HEK293T (cell line): ENCODE data around the gene HEATR9.

ENCODE experiments used
- SP1 ChIP-seq: fragments of 450-650 bp; IDR thresholded peaks from 2 replicates; pipeline ENCODE4 v1.6.1; 2017
- TARDBP ChIP-seq: fragments of 450-650 bp; IDR thresholded peaks from 2 replicates; pipeline ENCODE4 v1.6.1; 2016

GRCh38 chr17:35906926-35907637 lies 38.4 kb upstream of the HEATR9 start:
- TF ChIP-seq SP1 (no peak), TARDBP (no peak)
